ENCODE data around the gene MEG3.

GRCh38 chr14:100875861-100876590, 50.1 kb downstream of the MEG3 start:
- TF ChIP-seq CTCF (conservative IDR thresholded peaks at IDR 0.05; ENCODE audit: low read length) (no peak), EZH2phosphoT487 (IDR thresholded peaks at IDR 0.05; ENCODE audit: borderline replicate concordance) (no peak)

Measured in Loucy (cell line).